Transverse colon (tissue), 4 donors: Measurements from ENCODE around the gene IER3.

Experiments
- POLR2AphosphoS5 ChIP-seq, 3 donors: sonication (generic); formaldehyde crosslinking; IDR thresholded peaks; one replicate each; pipeline ENCODE4 v1.6.1; 2016; ENCODE audit warnings: antibody characterized with exemption in 3 of 3
- TF ChIP-seq, protein P1 (sequence below), 5 experiments: fragments of 200-600 bp in 3 of 5; fragments of 450-650 bp in 2 of 5; sonication (generic) in 3 of 5; IDR thresholded peaks; 1 replicate in 2 of 5; 2 replicates in 3 of 5; pipeline ENCODE4 v1.5.1; 2016 to 2017; ENCODE audit warnings: antibody characterized with exemption in 5 of 5, inconsistent platforms in 3 of 5, mild to moderate bottlenecking in 2 of 5, moderate library complexity in 1 of 5

DNA sequence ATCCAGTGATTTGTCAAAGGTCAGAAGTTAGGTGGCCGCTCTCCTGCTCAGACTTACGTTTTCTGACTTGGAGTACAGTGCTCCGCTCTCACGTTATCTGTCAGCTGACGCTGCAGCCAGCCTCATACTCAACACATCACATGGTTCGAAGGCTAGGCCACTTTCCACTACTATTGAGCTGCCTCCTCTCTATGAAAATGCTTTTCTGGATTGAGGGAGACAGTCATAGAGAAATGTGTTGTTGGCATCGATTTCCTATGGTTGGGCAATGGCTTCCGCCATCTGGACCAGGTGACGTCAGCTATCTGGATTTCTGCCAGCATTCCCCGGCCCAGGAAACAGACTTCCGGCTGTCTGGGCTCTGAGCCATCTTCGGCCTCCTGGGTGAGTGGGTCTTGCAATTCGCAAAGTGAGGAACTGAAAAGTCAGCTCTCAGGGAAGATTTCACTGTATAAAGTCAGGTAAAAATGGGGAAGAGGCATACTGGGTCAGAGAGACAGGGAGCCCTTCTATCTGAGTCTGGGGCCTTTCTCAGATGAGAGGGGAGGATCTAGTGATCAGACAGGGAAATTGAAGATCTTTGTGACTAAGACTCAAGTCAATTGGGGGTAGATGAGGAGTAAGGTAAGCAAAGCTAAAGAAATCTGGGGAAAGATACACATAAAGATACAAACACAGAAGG is 37.5 kb upstream of the IER3 start:
- TF ChIP-seq, protein P1, sequence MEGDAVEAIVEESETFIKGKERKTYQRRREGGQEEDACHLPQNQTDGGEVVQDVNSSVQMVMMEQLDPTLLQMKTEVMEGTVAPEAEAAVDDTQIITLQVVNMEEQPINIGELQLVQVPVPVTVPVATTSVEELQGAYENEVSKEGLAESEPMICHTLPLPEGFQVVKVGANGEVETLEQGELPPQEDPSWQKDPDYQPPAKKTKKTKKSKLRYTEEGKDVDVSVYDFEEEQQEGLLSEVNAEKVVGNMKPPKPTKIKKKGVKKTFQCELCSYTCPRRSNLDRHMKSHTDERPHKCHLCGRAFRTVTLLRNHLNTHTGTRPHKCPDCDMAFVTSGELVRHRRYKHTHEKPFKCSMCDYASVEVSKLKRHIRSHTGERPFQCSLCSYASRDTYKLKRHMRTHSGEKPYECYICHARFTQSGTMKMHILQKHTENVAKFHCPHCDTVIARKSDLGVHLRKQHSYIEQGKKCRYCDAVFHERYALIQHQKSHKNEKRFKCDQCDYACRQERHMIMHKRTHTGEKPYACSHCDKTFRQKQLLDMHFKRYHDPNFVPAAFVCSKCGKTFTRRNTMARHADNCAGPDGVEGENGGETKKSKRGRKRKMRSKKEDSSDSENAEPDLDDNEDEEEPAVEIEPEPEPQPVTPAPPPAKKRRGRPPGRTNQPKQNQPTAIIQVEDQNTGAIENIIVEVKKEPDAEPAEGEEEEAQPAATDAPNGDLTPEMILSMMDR (IDR thresholded peaks at IDR 0.05) = no peak
- peak; percentile 84 to 94 (median 91) for TF ChIP-seq POLR2AphosphoS5 (IDR thresholded peaks at IDR 0.05)
